Gastroesophageal sphincter (tissue), 4 donors: ENCODE measurements around the gene PABPN1L. TPM values are rescaled to one million over a fixed set of nuclear protein-coding genes. Genes with fewer than 3 reads are reported as not detected.

Experiments
- ATAC-seq: fragments of 150-250 bp; one replicate; pipeline ENCODE4 v1.9.1; 2016; ENCODE audit warnings: mild to moderate bottlenecking, moderate library complexity
- H3K27ac ChIP-seq, 4 donors: fragments of 200-600 bp; sonication (generic) in 3 of 4; 1 replicate in 3 of 4; 2 replicates in 1 of 4; pipeline ENCODE4 v1.5.1; 2016 to 2019
- H3K27me3 ChIP-seq: fragments of 200-600 bp; sonication (generic); one replicate; pipeline ENCODE4 v1.5.1; 2019
- H3K36me3 ChIP-seq, 2 donors: fragments of 200-600 bp; sonication (generic); one replicate each; pipeline ENCODE4 v1.5.1; 2019; ENCODE audit warnings: control low read depth in 1 of 2
- H3K4me1 ChIP-seq, 3 donors: fragments of 200-600 bp; sonication (generic); 1 replicate in 2 of 3; 2 replicates in 1 of 3; pipeline ENCODE4 v1.5.1; 2016 to 2019; ENCODE audit warnings: control low read depth in 2 of 3
- H3K4me3 ChIP-seq, 2 donors: fragments of 200-600 bp; sonication (generic); one replicate each; pipeline ENCODE4 v1.5.1; 2019; ENCODE audit warnings: mild to moderate bottlenecking in 1 of 2, moderate library complexity in 1 of 2
- H3K9me3 ChIP-seq, 3 donors: fragments of 200-600 bp; sonication (generic); one replicate each; pipeline ENCODE4 v1.5.1; 2017 to 2019; ENCODE audit warnings: control low read depth in 2 of 3
- EP300 ChIP-seq: sonication (generic); formaldehyde crosslinking; IDR thresholded peaks from one replicate; pipeline ENCODE4 v1.6.1; 2017; ENCODE audit warnings: antibody characterized with exemption, mild to moderate bottlenecking
- POLR2A ChIP-seq, 2 donors: fragments of 450-650 bp; IDR thresholded peaks; one replicate each; pipeline ENCODE4 v1.6.1; 2017; ENCODE audit warnings: antibody characterized with exemption in 2 of 2, mild to moderate bottlenecking in 2 of 2, moderate library complexity in 1 of 2
- POLR2AphosphoS5 ChIP-seq: sonication (generic); formaldehyde crosslinking; IDR thresholded peaks from one replicate; pipeline ENCODE4 v1.6.1; 2017; ENCODE audit warnings: antibody characterized with exemption
- WGBS, 2 donors: methylation state at CpG; one replicate each; pipeline ENCODE4 v1.1.5; 2018; ENCODE audit warnings: low coverage in 1 of 2; 5-methylcytosine and 5-hydroxymethylcytosine counted together
- total RNA-seq, 4 donors: library from RNA; depleted of rRNA; stranded (reverse); fragments of >200 nt; gene quantifications; one replicate each; pipeline ENCODE4 v1.1.0, GENCODE V29; 2016
- TF ChIP-seq, protein P1 (sequence below), 4 experiments: fragments of 200-600 bp in 2 of 4; fragments of 450-650 bp in 2 of 4; sonication (generic) in 1 of 4; IDR thresholded peaks; one replicate each; pipeline ENCODE4 v1.5.1; 2017 to 2019; ENCODE audit warnings: antibody characterized with exemption in 4 of 4, mild to moderate bottlenecking in 2 of 4, moderate library complexity in 2 of 4

Gene PABPN1L
- total RNA-seq, 4 donors from 2014 or later, result 0.54 TPM; not detected in 3

DNA sequence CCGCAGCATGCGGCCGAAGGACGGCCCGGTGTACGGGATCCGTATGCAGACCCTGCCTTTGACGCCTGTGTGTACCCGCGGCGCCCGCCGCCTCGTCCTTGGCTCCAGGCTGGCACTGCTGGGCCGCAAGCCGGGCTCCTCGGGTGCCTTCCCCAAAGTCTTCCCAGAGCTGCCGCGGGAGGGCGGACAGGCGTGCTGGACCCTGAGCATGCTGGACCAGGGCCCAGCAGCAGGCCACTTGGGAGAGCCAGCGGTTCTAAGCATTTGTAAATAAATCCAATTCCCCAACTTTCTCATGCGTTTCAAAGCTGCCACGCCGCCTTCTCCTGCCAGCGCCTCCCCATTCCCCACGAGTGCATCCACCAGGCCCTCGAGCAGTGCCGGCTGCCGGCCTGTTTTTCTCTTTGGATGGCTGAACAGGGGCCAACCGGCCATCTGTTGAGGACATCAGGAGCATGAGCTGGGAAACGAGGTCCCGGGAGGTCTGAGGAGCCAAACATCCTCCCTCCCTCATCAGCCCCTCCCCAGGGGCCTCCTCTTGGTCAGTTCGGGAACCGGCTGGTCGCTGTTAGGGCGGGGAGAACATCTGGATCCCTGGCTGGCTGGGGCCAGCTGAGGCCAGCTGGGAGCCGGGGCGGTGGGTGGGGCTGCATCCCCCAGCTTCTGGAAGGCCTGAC lies 20.5 kb upstream of the PABPN1L start:
- peak; percentile 79 for ATAC-seq
- Histone ChIP-seq H3K4me3 (no peak overlapping the region), H3K4me1 (peaks cover 0 to 25% (median 14%) of the 10 kb centered on the region in 3 donors), H3K36me3 (peaks cover 0 to 30% of the 10 kb centered on the region in 2 donors), H3K27me3 (peaks cover 27% of the 10 kb centered on the region), H3K9me3 (no peaks in the 10 kb centered on the region), H3K27ac (peak overlapping the region in 3 of 4 donors; percentile 47 to 67 (median 48))
- TF ChIP-seq EP300, result no peak
- TF ChIP-seq POLR2AphosphoS5, result peak; percentile 79
- TF ChIP-seq, protein P1, sequence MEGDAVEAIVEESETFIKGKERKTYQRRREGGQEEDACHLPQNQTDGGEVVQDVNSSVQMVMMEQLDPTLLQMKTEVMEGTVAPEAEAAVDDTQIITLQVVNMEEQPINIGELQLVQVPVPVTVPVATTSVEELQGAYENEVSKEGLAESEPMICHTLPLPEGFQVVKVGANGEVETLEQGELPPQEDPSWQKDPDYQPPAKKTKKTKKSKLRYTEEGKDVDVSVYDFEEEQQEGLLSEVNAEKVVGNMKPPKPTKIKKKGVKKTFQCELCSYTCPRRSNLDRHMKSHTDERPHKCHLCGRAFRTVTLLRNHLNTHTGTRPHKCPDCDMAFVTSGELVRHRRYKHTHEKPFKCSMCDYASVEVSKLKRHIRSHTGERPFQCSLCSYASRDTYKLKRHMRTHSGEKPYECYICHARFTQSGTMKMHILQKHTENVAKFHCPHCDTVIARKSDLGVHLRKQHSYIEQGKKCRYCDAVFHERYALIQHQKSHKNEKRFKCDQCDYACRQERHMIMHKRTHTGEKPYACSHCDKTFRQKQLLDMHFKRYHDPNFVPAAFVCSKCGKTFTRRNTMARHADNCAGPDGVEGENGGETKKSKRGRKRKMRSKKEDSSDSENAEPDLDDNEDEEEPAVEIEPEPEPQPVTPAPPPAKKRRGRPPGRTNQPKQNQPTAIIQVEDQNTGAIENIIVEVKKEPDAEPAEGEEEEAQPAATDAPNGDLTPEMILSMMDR (IDR thresholded peaks at IDR 0.05), result peak in 1 of 4 experiments; percentile 39
- no peak for TF ChIP-seq POLR2A (IDR thresholded peaks at IDR 0.05)
- WGBS, 2 donors, result 37 to 60% methylated on average over 4 to 6 of the region's 39 CpGs

DNA sequence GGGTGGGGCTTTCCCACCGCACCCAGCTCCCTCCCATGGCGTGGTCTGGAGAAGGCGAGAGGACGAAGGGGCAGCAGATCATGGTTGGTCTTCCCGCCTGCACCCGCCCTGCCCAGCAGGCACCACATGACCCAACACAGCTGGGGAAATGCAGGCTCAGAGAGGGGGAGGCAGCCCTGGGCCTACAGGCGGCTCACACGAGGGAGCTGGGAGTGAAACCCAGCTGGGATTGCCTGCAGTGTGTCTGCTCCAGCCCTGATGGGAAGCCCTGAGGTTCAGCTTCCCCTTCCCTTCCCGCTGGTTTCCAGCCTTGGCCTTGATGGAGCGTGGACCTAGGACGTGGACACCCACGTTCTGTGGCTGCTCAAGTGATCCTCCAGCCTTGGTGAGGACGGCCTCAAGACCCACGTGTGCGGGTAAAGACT lies 20.0 kb upstream of the PABPN1L start:
- Histone ChIP-seq H3K9me3 (no peaks in the 10 kb centered on the region), H3K36me3 (peaks cover 0 to 24% of the 10 kb centered on the region in 2 donors), H3K4me1 (peaks cover 0 to 26% (median 14%) of the 10 kb centered on the region in 3 donors), H3K27me3 (peaks cover 32% of the 10 kb centered on the region), H3K4me3 (no peak overlapping the region), H3K27ac (peak overlapping the region in 3 of 4 donors; percentile 16 to 48 (median 47))
- ATAC-seq, result no peak
- TF ChIP-seq POLR2AphosphoS5 (no peak), POLR2A (IDR thresholded peaks at IDR 0.05) (no peak)
- 70% methylated on average over 2 of the region's 15 CpGs; no CpG with 5 or more reads in 1 of the 2 donors for WGBS, 2 donors

DNA sequence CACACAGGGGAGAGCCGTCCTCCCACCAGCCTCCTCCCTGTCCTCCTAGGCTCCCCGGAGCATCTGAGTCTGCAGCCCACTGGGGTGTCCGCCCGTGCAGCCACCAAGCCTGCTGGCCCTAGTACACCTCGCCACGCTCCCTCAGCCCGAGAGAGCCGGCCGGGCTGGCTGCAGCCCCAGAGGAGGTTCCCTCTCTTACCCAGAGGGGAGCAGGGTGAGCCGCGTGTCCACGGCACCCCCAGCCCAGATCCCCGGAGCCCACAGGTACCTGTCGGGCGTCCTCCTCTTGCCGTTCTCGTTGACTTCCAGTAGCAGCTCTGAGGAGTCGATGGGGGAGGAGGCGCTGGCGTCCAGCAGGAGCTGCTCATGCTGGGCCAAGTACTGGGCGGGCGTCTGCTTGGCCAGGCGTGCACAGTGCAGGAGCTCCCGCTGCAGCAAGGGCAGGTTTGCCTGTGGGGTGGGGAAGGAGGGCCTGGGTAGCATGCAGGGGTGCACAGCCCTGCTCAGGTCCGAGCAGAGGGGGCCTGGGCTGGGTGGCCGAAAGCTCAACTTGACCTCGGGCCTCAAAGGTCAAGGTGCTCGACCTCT lies 19.3 kb upstream of the PABPN1L start:
- TF ChIP-seq POLR2AphosphoS5 (no peak), POLR2A (IDR thresholded peaks at IDR 0.05) (no peak), EP300 (no peak)
- TF ChIP-seq, protein P1 (IDR thresholded peaks at IDR 0.05), result no peak
- H3K36me3 ChIP-seq, result peaks cover 0 to 26% of the 10 kb centered on the region in 2 donors
- no peak overlapping the region for H3K4me3 ChIP-seq
- H3K27ac ChIP-seq, result peak overlapping the region in 2 of 4 donors; percentile 16 to 47
- H3K27me3 ChIP-seq, result peaks cover 39% of the 10 kb centered on the region
- WGBS, 2 donors, result no CpG with 5 or more reads among the region's 28 CpGs
- peaks cover 0 to 31% (median 14%) of the 10 kb centered on the region in 3 donors for H3K4me1 ChIP-seq
- H3K9me3 ChIP-seq, result no peaks in the 10 kb centered on the region
- no peak for ATAC-seq

DNA sequence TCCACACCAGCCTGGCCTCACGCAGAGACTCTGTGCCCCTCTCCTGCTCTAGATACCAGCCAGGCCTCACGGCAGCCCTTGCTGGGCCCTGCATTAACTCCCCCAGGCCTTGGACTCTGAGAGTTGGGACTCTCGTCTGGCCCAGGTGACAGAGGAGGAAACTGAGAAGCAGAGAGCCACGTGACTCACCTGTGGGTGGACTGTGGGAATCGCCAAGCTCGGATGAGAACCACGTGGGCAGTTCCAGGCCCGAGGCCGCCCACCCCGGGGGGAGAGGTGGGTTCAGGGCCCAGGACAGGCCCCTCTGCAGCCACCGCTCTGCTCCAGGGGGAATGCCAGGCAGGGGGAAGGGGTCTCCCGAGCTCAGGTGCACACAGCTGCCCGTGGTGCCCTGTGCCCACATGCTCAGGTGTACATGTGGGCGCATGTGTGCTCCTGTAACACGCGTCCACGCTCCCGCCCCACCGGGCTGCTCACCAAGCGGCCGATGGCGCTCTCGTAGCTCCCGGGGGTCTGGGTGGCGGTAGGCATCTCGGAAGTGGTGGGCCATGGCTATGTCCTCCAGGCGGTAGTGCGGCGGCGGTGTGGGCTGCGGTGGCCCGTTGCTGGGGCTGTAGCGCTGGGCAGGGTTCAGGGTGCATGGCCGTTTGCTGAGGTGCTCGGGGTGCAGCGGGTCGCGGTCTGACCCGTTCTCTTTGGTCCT lies 18.3 kb upstream of the PABPN1L start:
- H3K4me1 ChIP-seq, result peaks cover 0 to 31% (median 14%) of the 10 kb centered on the region in 3 donors
- TF ChIP-seq, protein P1 (IDR thresholded peaks at IDR 0.05), result no peak
- TF ChIP-seq EP300 (no peak), POLR2A (IDR thresholded peaks at IDR 0.05) (no peak), POLR2AphosphoS5 (no peak)
- no peak overlapping the region for H3K27ac ChIP-seq
- WGBS, 2 donors, result 92 to 95% methylated on average over 5 to 8 of the region's 39 CpGs
- ATAC-seq, result no peak
- H3K27me3 ChIP-seq, result peaks cover 48% of the 10 kb centered on the region
- no peak overlapping the region for H3K4me3 ChIP-seq
- no peaks in the 10 kb centered on the region for H3K9me3 ChIP-seq
- peaks cover 0 to 32% of the 10 kb centered on the region in 2 donors for H3K36me3 ChIP-seq

DNA sequence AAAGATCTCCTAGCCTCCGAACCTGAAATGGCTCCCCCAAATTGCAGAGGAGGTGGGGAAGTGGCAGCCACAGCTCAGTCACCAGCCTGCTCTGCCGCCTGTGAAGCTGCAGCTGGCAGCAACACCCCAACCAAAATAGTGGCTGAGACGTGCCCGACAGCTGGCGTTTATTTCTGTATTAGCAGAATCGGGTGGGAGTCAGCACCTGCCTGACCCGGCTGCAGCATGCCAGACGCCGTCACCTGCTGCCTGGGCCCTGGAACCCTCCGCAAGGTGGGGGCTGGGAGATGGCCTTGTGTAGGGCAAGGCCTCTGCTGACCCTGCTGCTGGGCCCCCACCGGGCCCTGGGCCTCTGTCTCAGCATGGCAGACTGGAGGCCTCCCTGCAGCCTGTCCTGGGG lies 17.5 kb upstream of the PABPN1L start:
- peaks cover 53% of the 10 kb centered on the region for H3K27me3 ChIP-seq
- no peak for ATAC-seq
- H3K4me1 ChIP-seq, result peaks cover 0 to 31% (median 14%) of the 10 kb centered on the region in 3 donors
- H3K4me3 ChIP-seq, result no peak overlapping the region
- TF ChIP-seq POLR2A (IDR thresholded peaks at IDR 0.05), result no peak
- TF ChIP-seq, protein P1 (IDR thresholded peaks at IDR 0.05), result no peak
- WGBS, 2 donors, result no CpG with 5 or more reads among the region's 11 CpGs
- peaks cover 0 to 39% of the 10 kb centered on the region in 2 donors for H3K36me3 ChIP-seq
- no peaks in the 10 kb centered on the region for H3K9me3 ChIP-seq
- H3K27ac ChIP-seq, result no peak overlapping the region
